Osteoblast (primary cell): ENCODE data around the gene FRAS1. TPM values are rescaled to one million over a fixed set of nuclear protein-coding genes. Genes with fewer than 3 reads are reported as not detected.
A peak's percentile ranks its signal among the peaks of the same experiment; 100 is the strongest.

Source experiments
- DNase-seq: peaks from one replicate; pipeline ENCODE4 v3.0.0; 2011; ENCODE audit warnings: low spot score, mixed read lengths; ENCODE audit not compliant: insufficient read length; ENCODE audit errors: missing footprints
- H2AFZ ChIP-seq: 2 replicates; pipeline ENCODE4 v1.6.0; 2011; ENCODE audit warnings: mild to moderate bottlenecking, low read length
- H3K27ac ChIP-seq: 2 replicates; pipeline ENCODE4 v1.5.1; 2011; ENCODE audit warnings: mild to moderate bottlenecking, low read depth, low read length, moderate library complexity
- H3K27me3 ChIP-seq: 2 replicates; pipeline ENCODE4 v1.6.0; 2012; ENCODE audit warnings: mild to moderate bottlenecking, control low read depth, inconsistent platforms, low read length, moderate library complexity; ENCODE audit not compliant: insufficient read depth
- H3K36me3 ChIP-seq: 2 replicates; pipeline ENCODE4 v1.5.1; 2011; ENCODE audit warnings: mild to moderate bottlenecking, low read length, control low read depth, moderate library complexity; ENCODE audit not compliant: insufficient read depth
- H3K4me1 ChIP-seq: 2 replicates; pipeline ENCODE4 v1.5.1; 2011; ENCODE audit warnings: mild to moderate bottlenecking, low read length, control low read depth, moderate library complexity; ENCODE audit not compliant: insufficient read depth
- H3K4me2 ChIP-seq: 2 replicates; pipeline ENCODE4 v1.6.0; 2011; ENCODE audit warnings: mild to moderate bottlenecking, low read length; ENCODE audit not compliant: insufficient read depth
- H3K4me3 ChIP-seq: fragments of 200-600 bp; sonication (generic); 3 replicates; pipeline ENCODE4 v1.5.1; 2012; ENCODE audit warnings: mild to moderate bottlenecking, low read length, inconsistent platforms; ENCODE audit not compliant: insufficient read depth
- H3K79me2 ChIP-seq: 2 replicates; pipeline ENCODE4 v1.6.0; 2012; ENCODE audit warnings: mild to moderate bottlenecking, low read length, control low read depth, inconsistent platforms; ENCODE audit not compliant: insufficient read depth
- H3K9me3 ChIP-seq: 2 replicates; pipeline ENCODE4 v1.5.1; 2011; ENCODE audit warnings: low read depth, low read length, control low read depth
- H4K20me1 ChIP-seq: 2 replicates; pipeline ENCODE4 v1.6.0; 2012; ENCODE audit warnings: mild to moderate bottlenecking, low read length, control low read depth; ENCODE audit not compliant: insufficient read depth
- small RNA-seq: library from RNA; depleted of rRNA; stranded (forward); fragments of <200 nt; gene quantifications from one replicate; pipeline ENCODE3, GENCODE V24; 2012
- total RNA-seq: library from RNA; depleted of rRNA; stranded (reverse); fragments of >200 nt; gene quantifications from 2 replicates; pipeline ENCODE4 v1.2.3, GENCODE V29; 2012
- TF ChIP-seq, protein P1 (sequence below): IDR thresholded peaks from 2 replicates; pipeline ENCODE4 v1.5.1; 2011; ENCODE audit warnings: mild to moderate bottlenecking, low read depth, low read length, moderate library complexity; ENCODE audit errors: extremely low read depth

The FRAS1 gene
- total RNA-seq, 1 donor: 5.1 TPM

DNA sequence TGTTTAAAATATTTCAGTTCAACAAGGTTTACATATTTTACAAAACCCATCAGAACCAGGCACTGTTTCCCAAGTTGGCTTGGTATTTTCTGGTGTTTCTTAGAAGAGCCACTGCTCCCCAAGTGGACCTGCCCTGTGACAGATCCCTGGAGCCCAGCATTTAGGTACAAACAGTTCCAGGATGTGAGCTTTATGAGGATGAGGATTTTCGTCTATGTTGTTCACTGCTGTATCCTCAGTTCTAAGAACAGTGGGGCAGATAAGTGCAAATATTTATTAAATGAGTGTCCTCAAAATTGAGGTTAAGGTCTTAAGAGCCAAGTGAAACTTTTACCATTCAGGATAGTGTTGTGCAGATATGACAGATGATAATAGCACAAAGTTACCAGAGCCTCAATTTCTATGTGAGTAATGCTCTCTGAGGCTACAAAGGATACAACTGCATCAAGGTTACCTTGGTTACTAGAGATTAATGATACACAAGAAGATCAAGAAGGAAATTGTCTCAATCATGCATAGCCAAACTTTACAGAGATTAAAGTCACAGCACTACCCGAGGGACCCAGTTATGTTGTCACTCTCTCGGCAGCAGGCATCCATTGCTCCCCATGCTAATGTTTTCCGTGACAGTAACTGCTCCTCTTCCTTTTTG, 531.9 kb downstream of the FRAS1 start:
- TF ChIP-seq, protein P1, sequence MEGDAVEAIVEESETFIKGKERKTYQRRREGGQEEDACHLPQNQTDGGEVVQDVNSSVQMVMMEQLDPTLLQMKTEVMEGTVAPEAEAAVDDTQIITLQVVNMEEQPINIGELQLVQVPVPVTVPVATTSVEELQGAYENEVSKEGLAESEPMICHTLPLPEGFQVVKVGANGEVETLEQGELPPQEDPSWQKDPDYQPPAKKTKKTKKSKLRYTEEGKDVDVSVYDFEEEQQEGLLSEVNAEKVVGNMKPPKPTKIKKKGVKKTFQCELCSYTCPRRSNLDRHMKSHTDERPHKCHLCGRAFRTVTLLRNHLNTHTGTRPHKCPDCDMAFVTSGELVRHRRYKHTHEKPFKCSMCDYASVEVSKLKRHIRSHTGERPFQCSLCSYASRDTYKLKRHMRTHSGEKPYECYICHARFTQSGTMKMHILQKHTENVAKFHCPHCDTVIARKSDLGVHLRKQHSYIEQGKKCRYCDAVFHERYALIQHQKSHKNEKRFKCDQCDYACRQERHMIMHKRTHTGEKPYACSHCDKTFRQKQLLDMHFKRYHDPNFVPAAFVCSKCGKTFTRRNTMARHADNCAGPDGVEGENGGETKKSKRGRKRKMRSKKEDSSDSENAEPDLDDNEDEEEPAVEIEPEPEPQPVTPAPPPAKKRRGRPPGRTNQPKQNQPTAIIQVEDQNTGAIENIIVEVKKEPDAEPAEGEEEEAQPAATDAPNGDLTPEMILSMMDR: no peak
- Histone ChIP-seq H4K20me1 (no peaks in the 10 kb centered on the region), H3K4me1 (no peaks in the 10 kb centered on the region), H3K79me2 (no peaks in the 10 kb centered on the region), H3K4me3 (no peak overlapping the region), H3K9me3 (no peaks in the 10 kb centered on the region), H2AFZ (no peak overlapping the region), H3K4me2 (no peak overlapping the region), H3K36me3 (no peaks in the 10 kb centered on the region), H3K27ac (no peak overlapping the region), H3K27me3 (no peaks in the 10 kb centered on the region)
- DNase-seq: no peak

DNA sequence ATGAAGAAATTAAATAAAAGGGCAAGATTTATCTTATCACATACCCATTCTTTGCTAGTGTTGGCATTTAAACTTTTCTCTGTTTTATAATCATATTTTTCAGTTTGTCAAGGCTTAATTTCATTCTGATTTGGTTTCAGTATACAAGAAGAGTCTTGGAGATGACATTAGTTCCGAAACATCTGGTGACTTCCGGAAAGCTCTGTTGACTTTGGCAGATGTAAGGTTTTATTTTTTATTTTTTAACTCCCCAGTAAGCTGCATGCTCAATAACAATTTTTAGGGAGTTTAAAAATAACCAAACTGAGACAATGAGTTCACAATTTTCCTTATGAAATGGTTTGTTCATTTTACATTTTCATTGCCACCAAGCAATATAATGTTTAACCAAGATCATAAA, 534.3 kb downstream of the FRAS1 start:
- Histone ChIP-seq H3K36me3 (no peaks in the 10 kb centered on the region), H3K4me3 (no peak overlapping the region), H4K20me1 (no peaks in the 10 kb centered on the region), H3K9me3 (no peaks in the 10 kb centered on the region), H3K27me3 (no peaks in the 10 kb centered on the region), H3K4me2 (no peak overlapping the region), H3K79me2 (no peaks in the 10 kb centered on the region), H2AFZ (no peak overlapping the region), H3K27ac (no peak overlapping the region), H3K4me1 (no peaks in the 10 kb centered on the region)
- DNase-seq: no peak
- TF ChIP-seq, protein P1: no peak

DNA sequence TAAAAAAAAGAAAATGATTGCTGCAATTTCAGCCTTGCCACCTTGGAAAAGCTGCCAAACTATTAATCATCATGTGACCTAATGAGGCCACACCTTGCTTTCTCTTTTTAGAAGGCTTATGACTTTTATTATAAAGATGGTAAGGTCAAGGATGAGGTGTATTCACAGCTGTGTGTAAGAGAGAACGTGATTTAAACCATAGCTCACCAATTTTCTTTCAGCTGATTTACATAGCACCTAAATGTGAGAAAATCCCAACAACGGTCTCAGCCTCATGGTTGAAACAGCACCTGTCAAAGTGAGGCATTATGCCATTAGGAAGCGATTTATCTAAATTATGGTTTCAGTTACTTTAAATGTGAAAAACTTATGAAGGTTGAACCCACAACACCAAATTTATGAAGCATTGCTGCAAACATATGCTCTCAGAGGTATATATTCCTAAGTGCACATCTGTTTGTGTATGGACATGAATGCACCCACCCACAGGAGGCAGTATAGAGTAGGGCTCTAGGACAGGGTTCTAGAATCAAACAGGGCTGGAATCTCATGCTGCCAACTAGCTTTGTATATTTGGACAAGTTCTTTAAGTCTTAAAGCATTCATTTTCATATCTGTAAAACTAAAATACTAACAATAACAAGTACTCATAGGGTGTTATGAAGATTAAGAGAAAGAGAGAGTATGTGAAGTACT, 535.1 kb downstream of the FRAS1 start:
- no peaks in the 10 kb centered on the region for H3K9me3 ChIP-seq
- DNase-seq: no peak

More for the DNA sequence above, 535.1 kb downstream of the FRAS1 start:
- Histone ChIP-seq H3K4me1 (no peaks in the 10 kb centered on the region), H3K79me2 (no peaks in the 10 kb centered on the region), H2AFZ (no peak overlapping the region), H3K27me3 (no peaks in the 10 kb centered on the region), H3K4me2 (no peak overlapping the region), H3K4me3 (no peak overlapping the region), H4K20me1 (no peaks in the 10 kb centered on the region), H3K27ac (no peak overlapping the region), H3K36me3 (no peaks in the 10 kb centered on the region)
- TF ChIP-seq, protein P1: peak; percentile 26

Small RNA genes lying within 50 kb of the gene (small RNA-seq; reads per million reads assigned to genes)
- not detected for gene AC114801.3

Other genes starting within 250 kb of the FRAS1 start
- gene CNOT6L, start 238.0 kb upstream of the FRAS1 start, total RNA-seq: 15.2 and 17.4 TPM in 2 replicates
- 23.2 and 25.3 TPM in 2 replicates for gene MRPL1, start 194.5 kb upstream of the FRAS1 start, total RNA-seq